Measurements from ENCODE around the gene MCM10.

Gene MCM10

GRCh38 chr10:13184276-13184675, 22.9 kb downstream of the MCM10 start:
- TF ChIP-seq CTCF (IDR thresholded peaks at IDR 0.05; ENCODE audit: insufficient read depth, low read length): no peak
- Histone ChIP-seq H3K4me3 (replicated peaks; ENCODE audit: insufficient read depth, low read length) (no peak overlapping the region), H3K27me3 (ENCODE audit: insufficient read depth, poor library complexity, severe bottlenecking) (no peaks in the 10 kb centered on the region), H3K27ac (replicated peaks) (no peak overlapping the region)
- no peak for DNase-seq (ENCODE audit: low read depth in 1 of 2, low spot score in 1 of 2)

GRCh38 chr10:13184730-13185514, 23.6 kb downstream of the MCM10 start:
- H3K27ac ChIP-seq (replicated peaks): no peak overlapping the region
- H3K4me3 ChIP-seq (replicated peaks; ENCODE audit: insufficient read depth, low read length): no peak overlapping the region
- DNase-seq (ENCODE audit: low read depth in 1 of 2, low spot score in 1 of 2): no peak
- no peak for TF ChIP-seq REST (IDR thresholded peaks at IDR 0.05; ENCODE audit: insufficient replicate concordance, low read depth)
- TF ChIP-seq POLR2AphosphoS5 (IDR thresholded peaks at IDR 0.05; ENCODE audit: low read depth): no peak
- no peak for TF ChIP-seq SPI1 (IDR thresholded peaks at IDR 0.05; ENCODE audit: borderline replicate concordance, low read depth)
- no peak for TF ChIP-seq GABPA (IDR thresholded peaks at IDR 0.05; ENCODE audit: low read depth)
- TF ChIP-seq CTCF (IDR thresholded peaks at IDR 0.05; ENCODE audit: insufficient read depth, low read length): no peak
- no peaks in the 10 kb centered on the region for H3K27me3 ChIP-seq (ENCODE audit: insufficient read depth, poor library complexity, severe bottlenecking)

DNA sequence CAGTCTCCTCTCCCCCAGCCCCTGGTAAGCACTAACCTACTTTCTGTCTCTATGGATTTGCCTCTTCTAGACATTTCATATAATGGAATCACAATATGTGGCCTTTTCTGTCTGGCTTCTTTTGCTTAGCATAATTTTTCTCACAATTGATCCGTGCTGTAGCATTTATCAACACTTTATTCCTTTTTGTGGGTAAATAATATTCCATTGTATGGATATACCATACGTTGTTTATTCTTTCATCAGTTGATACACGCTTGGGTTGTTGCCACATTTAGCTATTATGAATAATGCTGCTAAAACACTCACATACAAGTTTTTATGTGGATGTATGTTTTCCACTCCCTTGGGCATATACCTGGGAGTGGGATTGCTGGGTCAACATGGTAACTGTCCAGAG, 25.8 kb downstream of the MCM10 start:
- no peak for DNase-seq (ENCODE audit: low read depth in 1 of 2, low spot score in 1 of 2)
- H3K27ac ChIP-seq (replicated peaks): no peak overlapping the region
- TF ChIP-seq POLR2AphosphoS5 (IDR thresholded peaks at IDR 0.05; ENCODE audit: low read depth): no peak
- TF ChIP-seq REST (IDR thresholded peaks at IDR 0.05; ENCODE audit: insufficient replicate concordance, low read depth): no peak
- no peak for TF ChIP-seq CTCF (IDR thresholded peaks at IDR 0.05; ENCODE audit: insufficient read depth, low read length)
- no peak for TF ChIP-seq GABPA (IDR thresholded peaks at IDR 0.05; ENCODE audit: low read depth)
- no peak for TF ChIP-seq SPI1 (IDR thresholded peaks at IDR 0.05; ENCODE audit: borderline replicate concordance, low read depth)
- H3K4me3 ChIP-seq (replicated peaks; ENCODE audit: insufficient read depth, low read length): no peak overlapping the region
- H3K27me3 ChIP-seq (ENCODE audit: insufficient read depth, poor library complexity, severe bottlenecking): no peaks in the 10 kb centered on the region

DNA sequence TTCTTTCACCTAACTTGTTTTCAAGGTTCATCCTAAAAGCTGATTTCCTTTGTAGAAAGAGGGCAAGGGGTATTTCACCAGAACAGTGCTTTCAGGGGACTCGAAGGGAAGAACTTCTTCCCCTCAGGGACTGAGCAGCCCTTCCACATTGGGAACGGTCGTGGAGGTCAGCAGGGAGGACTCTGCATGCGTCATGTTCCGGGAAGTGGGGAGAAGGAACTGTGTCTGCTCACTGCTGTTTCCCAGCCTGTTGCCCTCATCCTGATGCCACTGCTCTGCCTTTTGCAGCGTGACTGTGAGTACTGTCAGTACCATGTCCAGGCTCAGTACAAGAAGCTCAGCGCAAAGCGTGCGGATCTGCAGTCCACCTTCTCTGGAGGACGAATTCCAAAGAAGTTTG, 27.2 kb downstream of the MCM10 start:
- Histone ChIP-seq H3K27ac (replicated peaks) (no peak overlapping the region), H3K4me3 (replicated peaks; ENCODE audit: insufficient read depth, low read length) (no peak overlapping the region), H3K27me3 (ENCODE audit: insufficient read depth, poor library complexity, severe bottlenecking) (no peaks in the 10 kb centered on the region)
- no peak for DNase-seq (ENCODE audit: low read depth in 1 of 2, low spot score in 1 of 2)
- TF ChIP-seq REST (IDR thresholded peaks at IDR 0.05; ENCODE audit: insufficient replicate concordance, low read depth): no peak
- TF ChIP-seq POLR2AphosphoS5 (IDR thresholded peaks at IDR 0.05; ENCODE audit: low read depth): no peak
- no peak for TF ChIP-seq CTCF (IDR thresholded peaks at IDR 0.05; ENCODE audit: insufficient read depth, low read length)
- TF ChIP-seq SPI1 (IDR thresholded peaks at IDR 0.05; ENCODE audit: borderline replicate concordance, low read depth): no peak
- no peak for TF ChIP-seq GABPA (IDR thresholded peaks at IDR 0.05; ENCODE audit: low read depth)

All from HL-60 (cell line).